GM12873 (cell line): ENCODE results near the gene PDAP1.

Source experiments
- CTCF ChIP-seq: IDR thresholded peaks from 2 replicates; pipeline ENCODE4 v1.5.1; 2012; ENCODE audit warnings: low read depth, mild to moderate bottlenecking, moderate library complexity, low read length, control low read depth; ENCODE audit not compliant: insufficient read depth; ENCODE audit errors: missing control alignments

Gene PDAP1

GRCh38 chr7:99393355-99394187, 14.8 kb downstream of the PDAP1 start:
- no peak for TF ChIP-seq CTCF

- TF ChIP-seq CTCF = no peak
These were observed 15.6 kb downstream of the PDAP1 start for GRCh38 chr7:99392659-99393354.

- TF ChIP-seq CTCF = no peak
These were observed 16.4 kb downstream of the PDAP1 start for GRCh38 chr7:99392046-99392445.

GRCh38 chr7:99390941-99391602, 17.3 kb downstream of the PDAP1 start:
- no peak for TF ChIP-seq CTCF

GRCh38 chr7:99389772-99390171, 18.6 kb downstream of the PDAP1 start:
- TF ChIP-seq CTCF = no peak

- TF ChIP-seq CTCF = no peak
These were observed 20.5 kb downstream of the PDAP1 start for GRCh38 chr7:99387912-99388311.
